NCI-H82 treated with DMSO at 0.1 percent for 48 hours (cell line): ENCODE data around the gene PDSS2.
A peak's percentile ranks its signal among the peaks of the same experiment; 100 is the strongest.

Source experiments
- DNase-seq: peaks from one replicate; lab custom pipeline; 2025; ENCODE audit not compliant: unreplicated experiment; lab: John Stamatoyannopoulos, UW

PDSS2 gene, protein sequence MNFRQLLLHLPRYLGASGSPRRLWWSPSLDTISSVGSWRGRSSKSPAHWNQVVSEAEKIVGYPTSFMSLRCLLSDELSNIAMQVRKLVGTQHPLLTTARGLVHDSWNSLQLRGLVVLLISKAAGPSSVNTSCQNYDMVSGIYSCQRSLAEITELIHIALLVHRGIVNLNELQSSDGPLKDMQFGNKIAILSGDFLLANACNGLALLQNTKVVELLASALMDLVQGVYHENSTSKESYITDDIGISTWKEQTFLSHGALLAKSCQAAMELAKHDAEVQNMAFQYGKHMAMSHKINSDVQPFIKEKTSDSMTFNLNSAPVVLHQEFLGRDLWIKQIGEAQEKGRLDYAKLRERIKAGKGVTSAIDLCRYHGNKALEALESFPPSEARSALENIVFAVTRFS

DNA sequence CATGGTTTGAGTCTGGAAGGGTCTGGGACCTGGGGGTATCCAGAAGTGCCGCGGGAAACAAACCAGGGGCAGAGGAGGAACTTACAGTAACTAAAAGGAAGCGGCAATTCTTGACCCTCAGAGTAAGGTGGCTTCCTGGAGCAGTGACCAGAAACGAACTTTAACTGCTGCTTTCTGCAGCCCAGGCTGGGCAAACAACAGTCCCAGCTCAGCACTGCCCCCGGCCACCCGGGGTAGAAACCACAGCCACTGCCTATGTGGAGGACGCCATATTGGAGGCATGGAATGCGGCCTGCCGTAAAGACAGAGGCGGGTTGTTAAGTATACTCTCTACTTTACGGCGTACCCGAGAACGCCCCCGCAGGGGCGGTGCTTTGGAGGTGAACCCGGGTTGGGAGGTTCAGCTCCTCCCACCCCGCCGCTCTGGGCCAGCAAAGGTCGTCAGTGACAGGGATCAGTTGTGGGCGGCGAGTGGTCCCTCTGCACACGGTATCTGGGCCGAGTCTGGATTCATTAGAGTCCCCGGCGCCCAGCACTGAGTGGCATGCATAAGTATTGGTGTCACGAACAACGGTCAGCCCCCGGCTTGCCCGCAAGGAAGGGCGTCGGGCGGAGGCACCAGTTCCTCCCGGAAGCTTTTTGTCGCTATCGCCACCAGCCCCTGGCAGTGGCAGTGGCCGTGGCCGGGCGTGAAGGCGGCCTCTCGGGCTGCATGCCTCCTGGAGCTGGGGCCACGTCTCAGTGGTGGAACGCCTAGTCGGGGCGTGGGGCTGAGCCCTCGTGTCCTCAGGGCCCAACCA, at the start of gene PDSS2:
PDSS2 (minus strand) TSS at position 282 of the 800 bp plus-strand sequence; CDS start at position 3, 279 bp downstream.
- peak; percentile 97 for DNase-seq

DNA sequence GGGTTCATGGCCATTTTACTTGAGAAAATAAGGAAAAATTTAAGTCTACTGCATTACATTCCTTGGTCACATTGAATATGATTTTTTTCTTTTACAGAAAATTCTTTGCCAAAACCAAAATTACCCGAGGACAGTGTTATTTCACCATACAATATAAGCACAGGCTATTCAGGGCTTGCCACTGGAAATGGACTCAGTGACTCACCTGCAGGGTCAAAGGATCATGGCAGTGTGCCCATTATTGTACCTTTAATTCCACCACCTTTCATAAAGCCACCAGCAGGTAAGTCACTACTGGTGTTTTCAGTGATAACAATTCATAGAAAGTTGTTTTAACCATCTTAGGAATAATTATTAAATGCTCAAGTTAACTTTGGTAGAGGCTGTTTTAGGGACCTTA, 46.8 kb upstream of the PDSS2 start:
- no peak for DNase-seq

DNA sequence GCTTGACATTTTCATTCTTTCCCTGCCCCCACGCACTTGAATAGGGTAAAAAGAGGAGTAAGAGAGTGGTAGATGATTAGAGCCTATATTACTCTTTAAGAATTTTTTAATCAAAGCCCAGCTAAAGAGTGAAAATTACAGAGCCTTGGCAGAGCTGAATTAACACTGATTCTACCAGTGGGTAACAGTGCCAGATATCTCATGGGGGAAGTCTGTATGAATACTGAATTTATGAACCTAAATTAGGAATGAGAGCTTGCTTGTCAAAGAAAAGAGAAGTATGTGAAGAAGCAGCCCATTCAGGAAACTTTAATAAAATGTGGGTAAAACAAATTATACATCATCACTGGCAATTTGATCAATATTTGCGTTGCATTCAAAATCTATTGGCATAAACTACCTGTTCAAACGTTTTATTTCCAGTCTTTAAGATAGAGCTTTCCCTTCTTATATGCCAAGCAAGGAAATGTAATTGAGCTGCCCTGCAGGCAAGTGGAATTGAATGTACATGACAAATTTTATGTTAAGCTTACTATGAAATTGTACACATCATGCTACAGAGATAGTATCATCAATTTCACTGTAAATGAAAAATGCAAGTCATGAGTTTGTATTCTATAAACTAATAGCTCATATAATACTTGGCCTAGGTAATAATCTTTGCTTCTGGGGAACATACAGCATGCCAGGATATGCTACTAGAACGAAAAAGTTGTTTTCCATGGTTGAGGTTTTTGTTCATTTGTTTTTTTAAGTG, 45.1 kb upstream of the PDSS2 start:
- no peak for DNase-seq

DNA sequence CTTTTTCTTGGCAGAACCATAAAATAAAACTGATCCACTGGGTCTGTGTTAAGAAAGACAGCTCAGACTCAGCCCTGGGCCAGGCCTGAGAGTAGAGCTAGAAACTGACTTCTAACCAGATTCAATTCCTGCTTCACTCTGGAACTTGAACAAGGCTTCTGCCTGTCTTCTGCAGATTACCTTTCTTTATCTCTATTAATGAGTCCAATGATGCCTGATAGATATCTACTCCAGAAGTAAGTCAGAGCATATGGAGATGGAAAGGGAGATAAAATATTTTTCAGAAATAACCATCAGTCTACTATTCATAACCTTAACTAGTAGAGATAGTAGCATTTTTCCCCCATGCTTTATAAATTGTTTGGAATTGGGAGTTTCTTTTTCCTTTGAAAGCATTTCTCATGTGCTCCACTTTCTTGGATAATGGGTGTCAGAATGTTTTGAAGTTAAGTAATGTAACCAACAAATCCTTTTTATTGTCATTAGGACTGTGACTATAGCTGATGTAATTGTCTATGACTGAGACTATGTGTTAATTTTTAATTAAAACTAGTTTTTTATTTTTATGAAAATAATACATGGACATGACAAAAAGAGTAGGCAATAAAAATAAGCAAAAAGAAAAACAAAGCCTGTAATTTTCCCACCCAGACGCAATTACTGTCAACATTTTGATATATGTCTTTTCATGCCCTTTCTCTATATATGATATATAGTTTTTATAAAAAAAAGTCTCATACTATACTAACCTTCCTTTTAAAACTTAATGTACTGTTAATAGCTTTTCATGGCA, 37.7 kb upstream of the PDSS2 start:
- no peak for DNase-seq

DNA sequence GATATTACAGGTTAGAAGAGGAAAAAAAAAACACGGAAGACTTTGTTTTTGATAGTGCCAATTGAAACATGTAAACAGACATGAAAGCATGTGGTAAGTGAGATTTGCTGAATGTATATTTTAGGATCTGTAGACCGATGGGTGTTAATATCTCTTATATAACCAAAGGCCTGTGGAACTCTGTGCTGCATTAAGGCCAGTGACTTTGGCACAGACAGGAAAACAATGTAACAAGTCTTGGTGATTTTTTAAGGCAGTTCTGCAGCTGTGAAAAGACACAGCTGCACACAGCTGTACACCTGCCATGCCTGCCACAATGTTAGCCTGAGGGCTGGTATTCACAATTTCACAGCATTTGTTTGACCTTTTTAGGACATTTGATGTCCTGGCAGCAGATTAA, 36.6 kb upstream of the PDSS2 start:
- no peak for DNase-seq

DNA sequence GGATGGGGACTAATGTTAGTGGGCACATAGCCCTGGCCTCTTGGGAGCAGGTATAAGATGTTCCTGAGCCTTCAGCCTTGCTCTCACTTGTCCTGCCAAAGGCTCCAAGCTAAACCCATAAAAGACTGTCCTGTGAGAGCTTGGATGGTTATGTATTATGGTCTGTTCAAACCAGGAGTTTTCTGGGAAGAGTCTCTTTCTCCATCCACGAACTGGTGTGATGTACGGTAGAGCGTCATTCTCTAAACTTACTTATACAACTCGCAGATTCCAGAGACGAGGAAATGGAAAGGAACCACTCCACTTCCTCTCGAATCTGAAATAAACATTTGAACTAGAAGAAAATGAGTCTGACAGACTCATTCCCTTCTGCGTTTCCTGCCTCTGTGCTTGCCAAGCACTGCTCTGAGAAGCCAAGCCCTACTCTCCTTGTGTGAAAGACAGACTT, 35.9 kb upstream of the PDSS2 start:
- DNase-seq, result no peak

DNA sequence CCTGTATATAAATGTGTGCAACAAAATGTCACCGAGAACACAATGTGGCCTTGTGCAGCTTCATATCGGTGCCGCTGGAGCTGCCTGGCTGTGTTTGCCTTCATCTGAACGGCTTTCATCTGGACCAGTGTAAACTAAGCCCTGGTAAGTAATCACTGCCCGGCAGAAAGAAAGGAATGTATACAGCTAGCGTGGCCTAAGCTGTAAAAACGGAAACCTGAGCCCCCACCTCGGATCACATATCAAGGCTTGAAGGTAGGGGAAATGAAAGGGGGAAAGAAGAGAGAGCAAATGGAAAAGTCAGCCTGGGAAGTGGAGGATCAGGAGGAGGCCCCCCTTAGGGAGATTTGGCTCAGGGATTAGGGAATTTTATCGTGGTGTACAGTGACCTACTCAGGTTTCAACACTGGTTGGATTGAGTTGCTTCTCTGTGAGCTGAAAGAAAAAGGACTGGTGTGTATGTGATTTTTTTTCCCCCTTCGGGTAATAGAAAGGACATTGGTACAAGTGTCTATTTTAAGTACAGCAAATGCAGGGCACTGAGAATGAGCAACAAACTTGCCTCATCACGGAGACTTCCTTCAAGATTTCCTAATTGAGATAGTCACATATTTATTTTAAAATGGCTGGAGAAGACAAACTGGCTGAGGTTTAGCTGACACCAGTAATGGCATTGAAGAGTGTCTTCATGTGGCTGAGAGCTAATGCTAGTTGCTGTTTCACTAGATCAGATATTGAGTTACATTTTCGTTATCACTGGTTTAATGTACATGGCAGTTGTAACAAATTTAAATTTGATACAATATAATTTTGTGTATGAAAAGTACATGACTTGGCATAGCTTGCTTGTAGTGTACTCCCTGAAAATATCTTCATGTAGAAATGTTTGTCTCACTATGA, 34.0 kb upstream of the PDSS2 start:
- peak; percentile 87 for DNase-seq

DNA sequence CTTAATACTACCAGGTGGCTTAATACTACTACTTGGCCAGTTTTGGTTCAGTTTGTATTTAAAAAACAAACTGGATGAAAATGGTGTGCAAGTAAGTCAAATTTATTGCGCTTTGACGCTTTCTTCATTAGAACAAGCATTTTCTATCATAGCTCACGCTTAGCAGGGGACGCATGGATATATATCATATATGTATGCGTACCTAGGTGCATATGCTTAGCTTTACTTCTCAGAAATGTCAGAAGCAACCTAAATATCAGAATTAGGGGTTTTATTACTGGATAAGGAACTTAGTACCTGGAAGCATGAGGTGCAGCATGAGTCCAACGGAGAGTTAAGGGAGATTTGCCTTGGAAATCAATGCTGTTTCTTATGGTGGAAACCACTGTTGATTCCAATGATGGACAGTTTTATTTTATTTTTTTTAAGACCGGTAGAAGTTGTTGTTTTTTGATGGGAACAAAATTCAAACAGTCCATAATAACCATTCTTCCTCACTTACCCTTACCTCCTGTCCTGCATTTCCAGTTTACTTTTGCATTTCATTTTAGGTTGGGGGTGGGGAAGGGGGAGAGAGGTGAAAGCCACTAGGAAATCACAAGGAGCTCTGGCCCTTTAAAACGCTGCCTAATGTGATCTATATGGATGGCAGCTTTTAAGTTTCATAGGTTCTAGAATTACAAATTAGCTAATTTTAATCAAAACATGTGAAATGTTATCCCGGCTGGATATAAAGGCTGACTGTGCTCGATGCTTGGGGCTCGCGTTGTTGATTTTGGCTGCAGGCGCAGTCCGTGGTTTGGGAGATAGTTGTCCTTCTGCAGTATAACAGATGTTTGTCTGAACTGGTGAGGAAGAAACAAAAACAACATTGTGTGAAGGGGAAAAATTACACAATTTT, 32.6 kb upstream of the PDSS2 start:
- no peak for DNase-seq

DNA sequence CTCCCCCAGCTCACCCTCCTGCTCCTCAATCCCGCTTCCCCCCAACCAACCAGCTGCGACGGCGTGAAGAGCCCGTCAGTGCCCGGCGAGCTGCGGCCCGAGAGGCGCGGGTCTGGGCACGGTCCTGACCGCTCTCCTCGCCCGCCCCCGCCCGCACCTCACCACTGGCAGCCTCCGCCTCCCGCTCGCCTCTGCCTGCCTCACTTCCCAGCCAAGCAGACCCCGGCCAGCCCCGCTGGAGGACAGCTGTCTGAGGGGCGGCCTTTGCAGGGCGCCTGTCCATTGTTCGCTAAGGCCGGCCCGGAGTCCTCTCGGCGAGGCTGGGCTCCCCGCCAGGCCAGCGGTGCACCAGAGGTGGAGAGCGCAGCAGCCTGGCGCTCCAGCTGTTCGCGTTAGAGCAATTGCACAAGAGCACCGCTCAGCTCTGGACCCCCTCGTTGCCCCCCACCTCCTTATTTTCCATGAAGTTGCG, 31.8 kb upstream of the PDSS2 start:
- no peak for DNase-seq

DNA sequence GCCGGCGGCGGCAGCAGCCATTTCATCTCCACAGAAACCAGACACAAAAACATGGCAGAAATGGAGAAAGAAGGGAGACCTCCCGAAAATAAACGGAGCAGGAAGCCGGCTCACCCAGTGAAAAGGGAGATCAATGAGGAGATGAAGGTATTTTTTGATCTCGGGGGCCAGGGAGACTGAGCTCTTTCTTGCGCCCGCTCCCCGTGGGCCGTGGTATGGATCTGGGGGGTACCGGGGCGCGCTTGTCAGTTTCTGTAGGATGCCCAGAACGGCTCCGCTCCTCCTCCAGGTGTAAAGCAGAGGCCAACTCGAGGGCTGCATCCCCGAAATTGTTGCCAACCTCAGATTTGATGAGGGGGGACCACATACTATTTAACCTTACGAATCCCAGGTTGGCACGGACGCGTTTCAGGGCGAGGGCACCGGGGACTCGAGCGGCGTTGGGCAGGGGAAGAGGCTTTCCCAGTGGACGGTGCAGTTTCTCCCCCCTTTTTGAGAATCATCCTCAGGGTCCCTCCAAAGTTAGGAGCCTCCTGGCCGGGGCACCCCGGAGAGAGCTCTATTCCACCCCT, 31.3 kb upstream of the PDSS2 start:
- no peak for DNase-seq

DNA sequence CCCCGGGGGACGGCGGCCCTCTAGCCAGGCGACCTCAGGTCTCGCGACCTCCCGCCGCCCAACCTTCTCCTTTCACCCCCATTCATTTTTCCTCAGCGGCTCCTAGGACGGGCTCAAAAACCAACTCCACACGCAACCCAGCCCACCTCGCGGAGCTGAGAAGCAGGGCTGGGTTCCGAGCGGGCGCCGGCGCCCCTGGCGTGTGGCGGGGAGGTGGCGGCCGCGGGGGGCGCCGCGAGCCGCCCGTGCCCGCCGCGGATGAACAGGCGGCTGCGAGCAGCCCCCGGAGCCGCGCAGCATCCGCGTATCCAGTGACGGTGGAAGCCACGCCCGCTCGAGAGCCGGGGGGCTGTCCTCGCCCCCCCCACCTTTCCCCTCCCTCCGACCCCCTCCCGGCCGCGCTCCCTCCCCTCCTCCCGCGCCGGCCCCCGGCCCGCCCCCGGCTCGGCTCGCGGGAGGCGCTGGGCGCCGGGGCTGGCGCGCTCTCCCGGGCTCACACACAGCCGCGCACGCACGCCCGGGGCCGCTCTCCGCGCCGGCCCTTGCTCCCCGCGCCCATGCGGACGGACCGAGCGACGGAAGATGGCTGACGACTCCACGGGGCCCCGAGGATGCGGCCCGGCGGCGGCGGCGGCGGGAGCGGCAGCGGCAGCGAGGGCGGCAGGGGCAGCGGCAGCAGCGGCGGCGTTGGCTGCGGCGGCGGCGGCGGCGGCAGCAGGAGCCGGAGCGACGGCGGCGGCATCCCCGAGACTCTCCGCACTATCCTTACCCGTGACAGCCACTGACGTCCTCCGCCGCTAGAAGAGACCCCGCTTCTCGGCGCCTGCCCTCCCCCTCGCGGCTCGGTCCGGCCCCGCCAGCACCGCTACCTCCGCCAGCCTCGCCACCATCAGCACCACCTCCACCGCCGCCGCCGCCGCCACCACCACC, 30.5 kb upstream of the PDSS2 start, which contains the start of gene SOBP:
SOBP (plus strand) TSS at position 482 of the 930 bp plus-strand sequence. CDS start 500 bp downstream, outside the sequence.
- peak; percentile 17 for DNase-seq

GRCh38 chr6:107488875-107489635, 29.7 kb upstream of the PDSS2 start:
- no peak for DNase-seq

DNA sequence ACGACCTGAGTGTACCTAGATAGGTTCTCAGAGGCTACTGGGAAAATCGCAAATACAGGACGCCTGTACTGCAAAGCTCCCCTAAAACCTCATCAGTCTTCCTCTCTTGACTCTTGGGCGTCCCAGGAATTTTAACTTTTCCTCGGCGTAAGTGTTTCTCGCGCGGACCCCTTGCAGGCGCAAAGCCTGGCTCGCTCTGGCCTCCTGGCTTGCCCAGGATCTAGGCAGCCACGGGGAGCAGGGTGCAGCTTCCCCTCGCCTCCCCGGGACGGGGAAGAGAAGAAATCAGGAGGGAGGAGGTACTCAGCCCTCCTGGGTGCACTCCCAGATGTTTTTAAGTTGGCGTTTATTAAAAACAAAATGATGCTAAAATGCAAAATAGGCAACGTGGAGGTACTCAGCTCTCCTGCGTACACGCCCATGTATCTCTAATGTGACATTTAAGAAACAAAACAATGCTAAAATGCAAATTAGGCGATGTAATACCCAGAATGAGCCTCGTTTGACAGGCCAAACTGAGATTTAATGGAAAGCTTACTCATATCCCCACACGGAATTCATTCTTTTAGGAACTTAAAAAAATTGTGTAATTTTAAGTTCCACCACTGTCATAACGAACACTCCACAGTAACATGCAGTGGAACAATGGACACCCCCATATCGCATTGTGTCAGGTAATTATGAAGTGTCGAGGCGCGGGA, 29.0 kb upstream of the PDSS2 start:
- no peak for DNase-seq

DNA sequence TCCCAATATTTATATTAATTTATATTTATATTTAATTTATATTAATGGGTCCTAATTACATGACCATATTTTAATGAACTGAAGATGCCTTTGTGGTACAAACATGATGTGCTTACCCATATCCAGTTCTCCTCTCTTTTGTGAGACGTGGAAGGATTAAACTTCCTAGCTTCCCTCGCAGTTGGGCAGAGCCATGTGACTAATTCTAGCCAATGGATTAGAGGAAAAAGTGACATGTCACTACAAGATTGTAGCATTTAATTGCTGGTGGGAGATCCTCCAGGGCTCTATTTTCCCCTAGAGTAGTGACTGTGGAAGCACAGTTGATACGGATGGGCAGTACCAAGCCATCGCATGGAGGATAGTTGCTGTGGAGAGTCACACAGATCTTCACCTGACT, 25.8 kb upstream of the PDSS2 start:
- no peak for DNase-seq

DNA sequence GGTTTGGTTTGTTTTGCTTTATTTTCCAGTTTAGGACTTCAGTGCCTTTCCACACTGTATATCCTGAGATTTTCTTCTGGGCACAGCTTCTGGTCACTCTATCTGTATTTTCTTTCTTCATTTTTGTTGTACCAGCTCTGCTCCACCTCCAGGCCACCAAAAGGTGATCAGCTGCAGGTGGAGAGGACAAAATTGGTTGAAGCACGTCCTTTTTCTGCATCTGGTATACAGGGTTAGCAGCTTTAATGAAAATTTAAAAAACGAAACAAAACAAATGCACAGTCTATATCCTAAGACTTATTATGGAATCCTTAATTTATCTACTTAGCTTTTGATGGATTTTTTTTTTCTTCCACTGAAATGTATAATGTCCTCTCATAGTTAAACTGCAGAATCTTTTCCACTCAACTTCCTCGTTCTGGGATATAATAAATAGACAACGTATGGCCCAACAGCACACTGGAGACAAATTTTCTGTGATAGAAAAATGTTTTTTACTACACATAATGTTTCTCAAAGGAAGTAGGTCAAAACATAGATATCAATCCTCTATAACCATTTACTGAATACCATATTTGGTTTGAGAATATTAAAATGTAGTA, 19.8 kb upstream of the PDSS2 start:
- DNase-seq, result no peak
